ENCODE data around the gene TPD52L1. TPM values are rescaled to one million over a fixed set of nuclear protein-coding genes. Genes with fewer than 3 reads are reported as not detected.
A peak's percentile ranks its signal among the peaks of the same experiment; 100 is the strongest.

The TPD52L1 gene
- total RNA-seq, 1 donor from 2014 or later: 14.6 TPM

DNA sequence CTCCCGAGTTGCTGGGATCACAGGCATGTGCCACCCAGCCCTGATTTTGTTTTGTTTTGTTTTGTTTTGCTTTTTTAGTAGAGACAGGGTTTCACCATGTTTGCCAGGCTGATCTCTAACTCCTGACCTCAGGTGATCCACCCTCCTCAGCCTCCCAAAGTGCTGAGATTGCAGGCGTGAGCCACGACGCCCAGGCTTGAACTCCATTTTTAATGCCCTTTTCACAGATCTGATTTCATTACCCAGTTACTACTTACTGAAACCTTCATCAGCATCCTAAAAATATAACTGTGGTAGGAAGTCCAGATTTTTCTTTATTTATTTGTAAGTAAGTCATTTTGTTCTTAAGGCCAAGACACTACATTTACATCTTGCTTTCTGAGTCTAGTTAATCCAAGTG lies 84.2 kb downstream of the TPD52L1 start:
- peaks cover 8 to 15% (median 11%) of the 10 kb centered on the region in 3 donors for H3K4me1 ChIP-seq (ENCODE audit: control insufficient read depth in 3 of 3, insufficient read depth in 3 of 3, low read length in 3 of 3)
- H3K27me3 ChIP-seq (ENCODE audit: control insufficient read depth in 3 of 3, insufficient read depth in 3 of 3, low read length in 3 of 3): no peaks in the 10 kb centered on the region
- H3K27ac ChIP-seq (ENCODE audit: low read depth, low read length): no peak overlapping the region
- peaks cover 0 to 2% (median 0%) of the 10 kb centered on the region in 3 donors for H3K9me3 ChIP-seq (ENCODE audit: control insufficient read depth in 3 of 3, low read length in 3 of 3)
- H3K4me3 ChIP-seq (ENCODE audit: low read length in 3 of 3): no peak overlapping the region
- H3K36me3 ChIP-seq (ENCODE audit: control insufficient read depth in 3 of 3, insufficient read depth in 3 of 3, low read length in 3 of 3): no peaks in the 10 kb centered on the region
- no peak overlapping the region for H3K9ac ChIP-seq (ENCODE audit: low read depth in 1 of 3, low read length in 3 of 3)

DNA sequence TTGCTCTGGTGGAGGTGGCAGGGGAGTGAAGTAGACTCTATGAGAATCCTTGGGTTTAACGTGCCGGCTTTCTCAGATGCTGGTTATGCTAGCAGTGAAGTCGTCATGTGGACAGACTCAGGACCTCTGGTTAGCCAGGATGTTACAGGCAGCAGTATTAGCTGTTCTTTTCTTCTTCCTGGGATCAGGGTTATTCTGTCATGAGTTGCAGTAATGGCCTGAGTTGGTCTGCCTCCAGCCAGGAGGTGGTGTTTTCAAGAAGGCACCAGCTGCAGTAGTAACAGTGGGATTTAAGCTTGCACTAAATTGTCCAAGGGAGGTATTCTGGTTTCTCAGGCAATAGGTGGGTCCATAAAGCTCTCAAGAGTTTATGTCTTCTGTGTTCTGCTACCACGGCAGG lies 91.5 kb downstream of the TPD52L1 start:
- Histone ChIP-seq H3K4me1 (ENCODE audit: control insufficient read depth in 3 of 3, insufficient read depth in 3 of 3, low read length in 3 of 3) (peaks cover 14 to 21% (median 20%) of the 10 kb centered on the region in 3 donors), H3K4me3 (ENCODE audit: low read length in 3 of 3) (peak overlapping the region in 1 of 3 donors; percentile 14), H3K9ac (ENCODE audit: low read depth in 1 of 3, low read length in 3 of 3) (no peak overlapping the region), H3K27me3 (ENCODE audit: control insufficient read depth in 3 of 3, insufficient read depth in 3 of 3, low read length in 3 of 3) (no peaks in the 10 kb centered on the region), H3K9me3 (ENCODE audit: control insufficient read depth in 3 of 3, low read length in 3 of 3) (no peaks in the 10 kb centered on the region), H3K36me3 (ENCODE audit: control insufficient read depth in 3 of 3, insufficient read depth in 3 of 3, low read length in 3 of 3) (peaks cover 0 to 7% (median 0%) of the 10 kb centered on the region in 3 donors), H3K27ac (ENCODE audit: low read depth, low read length) (no peak overlapping the region)

DNA sequence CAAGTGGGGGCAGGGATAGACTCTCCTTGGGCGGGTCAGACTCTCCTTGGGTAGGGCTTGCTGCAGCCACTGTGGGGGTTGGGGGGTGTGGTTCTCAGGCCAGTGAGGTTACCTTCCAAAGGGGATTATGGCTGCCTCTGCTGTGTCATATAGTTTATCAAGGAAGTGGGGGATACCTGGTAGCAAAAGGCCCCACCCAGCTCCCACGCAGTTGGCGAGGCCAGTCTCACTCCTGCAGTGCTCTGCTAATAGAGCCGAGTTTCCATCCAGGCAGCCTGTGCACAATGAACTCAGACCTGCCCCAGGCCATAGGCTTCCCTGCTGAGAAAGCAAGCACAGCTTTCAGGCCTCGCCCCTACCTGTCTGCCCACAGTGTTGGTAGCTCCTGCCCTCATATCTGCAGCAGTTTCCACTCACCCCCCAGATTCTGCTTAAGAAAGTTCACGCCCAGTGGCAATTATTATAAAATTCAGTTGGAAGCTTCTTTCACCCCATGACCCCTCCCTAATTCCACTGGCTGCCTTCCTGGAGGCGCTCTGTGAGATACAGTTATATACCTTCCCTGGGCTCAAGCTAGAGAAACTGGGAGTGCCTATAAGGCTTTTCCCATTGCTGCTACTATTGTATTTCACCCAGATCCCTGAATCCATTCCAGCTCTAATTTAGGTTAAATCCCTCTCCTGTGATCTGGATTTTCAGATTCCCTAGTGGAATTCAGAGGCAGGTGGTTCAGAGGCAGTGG lies 92.1 kb downstream of the TPD52L1 start:
- Histone ChIP-seq H3K27ac (ENCODE audit: low read depth, low read length) (no peak overlapping the region), H3K9ac (ENCODE audit: low read depth in 1 of 3, low read length in 3 of 3) (peak overlapping the region in 1 of 3 donors; percentile 20), H3K4me1 (ENCODE audit: control insufficient read depth in 3 of 3, insufficient read depth in 3 of 3, low read length in 3 of 3) (peaks cover 14 to 21% (median 20%) of the 10 kb centered on the region in 3 donors), H3K27me3 (ENCODE audit: control insufficient read depth in 3 of 3, insufficient read depth in 3 of 3, low read length in 3 of 3) (no peaks in the 10 kb centered on the region), H3K4me3 (ENCODE audit: low read length in 3 of 3) (no peak overlapping the region), H3K36me3 (ENCODE audit: control insufficient read depth in 3 of 3, insufficient read depth in 3 of 3, low read length in 3 of 3) (peaks cover 0 to 7% (median 0%) of the 10 kb centered on the region in 3 donors), H3K9me3 (ENCODE audit: control insufficient read depth in 3 of 3, low read length in 3 of 3) (no peaks in the 10 kb centered on the region)

DNA sequence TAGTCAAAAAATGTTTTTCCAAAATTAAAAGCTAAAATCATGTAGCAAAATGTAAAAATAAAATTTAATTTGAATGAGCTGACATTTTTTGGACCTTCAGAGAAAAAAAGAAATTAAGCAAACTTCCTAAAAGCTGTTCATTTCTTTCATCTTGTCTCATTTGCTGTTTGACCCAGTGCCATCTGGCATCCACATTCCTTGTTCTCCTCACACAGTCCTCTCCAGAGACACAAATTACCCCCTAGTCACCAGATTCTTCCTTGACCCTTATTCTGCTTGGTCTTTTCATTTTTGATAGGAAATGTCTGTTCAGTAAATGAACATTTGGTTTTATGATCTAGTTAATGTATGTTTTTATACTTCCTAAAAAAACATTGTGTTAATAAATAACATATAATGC lies 93.0 kb downstream of the TPD52L1 start:
- Histone ChIP-seq H3K9ac (ENCODE audit: low read depth in 1 of 3, low read length in 3 of 3) (no peak overlapping the region), H3K9me3 (ENCODE audit: control insufficient read depth in 3 of 3, low read length in 3 of 3) (no peaks in the 10 kb centered on the region), H3K36me3 (ENCODE audit: control insufficient read depth in 3 of 3, insufficient read depth in 3 of 3, low read length in 3 of 3) (peaks cover 0 to 7% (median 0%) of the 10 kb centered on the region in 3 donors), H3K27ac (ENCODE audit: low read depth, low read length) (no peak overlapping the region), H3K4me1 (ENCODE audit: control insufficient read depth in 3 of 3, insufficient read depth in 3 of 3, low read length in 3 of 3) (peaks cover 14 to 21% (median 20%) of the 10 kb centered on the region in 3 donors), H3K4me3 (ENCODE audit: low read length in 3 of 3) (no peak overlapping the region), H3K27me3 (ENCODE audit: control insufficient read depth in 3 of 3, insufficient read depth in 3 of 3, low read length in 3 of 3) (no peaks in the 10 kb centered on the region)

DNA sequence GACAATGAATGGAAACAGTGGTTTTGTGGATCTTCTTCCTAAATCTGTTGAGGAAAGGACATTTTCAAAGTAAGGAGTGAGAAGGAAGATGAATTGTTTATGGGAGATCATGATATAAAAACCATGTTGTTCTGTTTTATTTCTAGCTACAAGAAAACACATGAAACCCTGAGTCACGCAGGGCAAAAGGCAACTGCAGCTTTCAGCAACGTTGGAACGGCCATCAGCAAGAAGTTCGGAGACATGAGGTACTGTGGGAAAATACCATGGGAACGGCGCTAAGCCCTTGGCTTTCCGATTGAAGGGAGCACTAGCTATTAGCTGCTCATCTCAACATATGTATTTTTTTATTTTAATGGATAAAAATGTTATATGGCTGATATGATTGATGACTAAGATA lies 94.6 kb downstream of the TPD52L1 start:
- H3K4me3 ChIP-seq (ENCODE audit: low read length in 3 of 3): no peak overlapping the region
- no peak overlapping the region for H3K9ac ChIP-seq (ENCODE audit: low read depth in 1 of 3, low read length in 3 of 3)
- no peak overlapping the region for H3K27ac ChIP-seq (ENCODE audit: low read depth, low read length)
- H3K9me3 ChIP-seq (ENCODE audit: control insufficient read depth in 3 of 3, low read length in 3 of 3): no peaks in the 10 kb centered on the region
- peaks cover 0 to 7% (median 2%) of the 10 kb centered on the region in 3 donors for H3K36me3 ChIP-seq (ENCODE audit: control insufficient read depth in 3 of 3, insufficient read depth in 3 of 3, low read length in 3 of 3)
- no peaks in the 10 kb centered on the region for H3K27me3 ChIP-seq (ENCODE audit: control insufficient read depth in 3 of 3, insufficient read depth in 3 of 3, low read length in 3 of 3)
- H3K4me1 ChIP-seq (ENCODE audit: control insufficient read depth in 3 of 3, insufficient read depth in 3 of 3, low read length in 3 of 3): peaks cover 14 to 21% (median 20%) of the 10 kb centered on the region in 3 donors

DNA sequence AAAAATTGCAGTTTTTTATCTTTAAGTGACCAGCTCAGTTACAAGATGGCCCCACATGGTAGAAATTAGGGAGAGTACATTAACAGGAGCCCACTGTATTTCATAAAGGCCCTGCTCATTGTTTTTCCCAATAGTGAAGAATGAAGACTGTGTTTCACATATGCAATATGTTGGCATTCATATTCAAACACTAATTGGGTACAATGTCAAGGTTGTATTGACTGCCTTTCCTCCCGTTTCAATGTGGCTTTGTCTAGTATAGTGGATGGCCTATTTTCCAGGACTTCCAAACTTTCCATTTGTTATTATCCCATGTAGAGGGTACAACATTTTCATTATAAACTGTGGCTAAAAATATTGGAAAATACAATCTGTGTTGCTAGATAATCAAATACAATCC lies 96.9 kb downstream of the TPD52L1 start:
- no peak overlapping the region for H3K27ac ChIP-seq (ENCODE audit: low read depth, low read length)
- H3K36me3 ChIP-seq (ENCODE audit: control insufficient read depth in 3 of 3, insufficient read depth in 3 of 3, low read length in 3 of 3): peaks cover 2 to 7% (median 3%) of the 10 kb centered on the region in 3 donors
- no peaks in the 10 kb centered on the region for H3K27me3 ChIP-seq (ENCODE audit: control insufficient read depth in 3 of 3, insufficient read depth in 3 of 3, low read length in 3 of 3)
- no peak overlapping the region for H3K9ac ChIP-seq (ENCODE audit: low read depth in 1 of 3, low read length in 3 of 3)
- H3K4me3 ChIP-seq (ENCODE audit: low read length in 3 of 3): no peak overlapping the region
- peaks cover 7 to 9% (median 8%) of the 10 kb centered on the region in 3 donors for H3K4me1 ChIP-seq (ENCODE audit: control insufficient read depth in 3 of 3, insufficient read depth in 3 of 3, low read length in 3 of 3)
- no peaks in the 10 kb centered on the region for H3K9me3 ChIP-seq (ENCODE audit: control insufficient read depth in 3 of 3, low read length in 3 of 3)

DNA sequence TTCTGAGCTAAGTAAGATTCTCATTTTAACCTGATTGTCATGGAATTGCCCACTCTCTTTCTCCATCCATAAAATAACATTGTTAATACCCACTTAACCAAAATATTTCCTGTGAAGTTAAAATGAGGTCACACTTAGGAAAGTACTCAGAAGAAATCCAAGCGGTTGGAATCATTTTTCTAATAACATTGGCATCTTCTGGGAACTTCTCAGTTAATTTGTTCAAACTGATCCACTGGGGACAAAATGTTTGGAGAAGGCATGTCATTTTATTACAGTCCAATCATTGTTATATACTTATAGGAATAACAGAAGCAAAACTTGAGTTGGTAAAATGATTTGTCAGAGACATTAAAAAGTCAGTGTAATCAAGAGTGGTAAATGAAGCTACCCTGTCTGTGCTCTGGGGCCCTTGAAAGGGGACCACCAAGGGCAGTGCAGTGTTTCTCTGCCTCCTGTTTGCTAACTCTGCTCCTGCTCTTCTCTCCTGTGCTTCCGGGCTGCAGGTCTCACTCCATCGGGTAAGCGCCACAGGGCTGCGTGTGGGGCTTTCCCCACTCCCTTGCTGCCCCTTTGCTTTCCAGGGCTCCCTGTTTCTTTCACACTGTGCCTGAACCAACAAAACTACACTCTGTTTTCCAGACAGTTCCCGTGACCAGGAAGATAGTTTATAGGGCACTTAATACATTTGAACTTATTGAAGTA lies 98.1 kb downstream of the TPD52L1 start:
- H3K9me3 ChIP-seq (ENCODE audit: control insufficient read depth in 3 of 3, low read length in 3 of 3): no peaks in the 10 kb centered on the region
- H3K36me3 ChIP-seq (ENCODE audit: control insufficient read depth in 3 of 3, insufficient read depth in 3 of 3, low read length in 3 of 3): peaks cover 2 to 7% (median 3%) of the 10 kb centered on the region in 3 donors
- H3K4me1 ChIP-seq (ENCODE audit: control insufficient read depth in 3 of 3, insufficient read depth in 3 of 3, low read length in 3 of 3): no peaks in the 10 kb centered on the region
- H3K27ac ChIP-seq (ENCODE audit: low read depth, low read length): no peak overlapping the region
- H3K4me3 ChIP-seq (ENCODE audit: low read length in 3 of 3): no peak overlapping the region
- no peaks in the 10 kb centered on the region for H3K27me3 ChIP-seq (ENCODE audit: control insufficient read depth in 3 of 3, insufficient read depth in 3 of 3, low read length in 3 of 3)
- peak overlapping the region in 1 of 3 donors; percentile 3 for H3K9ac ChIP-seq (ENCODE audit: low read depth in 1 of 3, low read length in 3 of 3)

DNA sequence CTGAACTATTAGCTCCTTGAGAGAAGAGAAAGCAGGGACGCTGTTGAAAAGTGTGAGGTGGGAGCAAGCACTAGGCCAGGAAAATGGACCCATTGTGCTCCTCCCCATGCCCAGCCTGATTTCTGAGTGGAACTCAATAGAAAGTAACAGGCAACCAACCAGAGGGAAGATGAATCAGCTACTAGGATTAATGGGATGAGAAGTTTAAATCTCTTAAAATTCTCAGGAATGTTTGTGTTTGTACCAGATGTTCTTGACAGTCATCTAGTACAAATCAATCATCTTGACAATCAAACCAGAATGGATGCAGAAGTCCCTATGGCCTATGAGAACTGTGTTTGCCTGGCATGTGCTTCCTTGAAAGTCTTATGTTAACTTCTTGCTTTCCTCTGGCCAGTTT lies 99.3 kb downstream of the TPD52L1 start:
- Histone ChIP-seq H3K9me3 (ENCODE audit: control insufficient read depth in 3 of 3, low read length in 3 of 3) (no peaks in the 10 kb centered on the region), H3K9ac (ENCODE audit: low read depth in 1 of 3, low read length in 3 of 3) (no peak overlapping the region), H3K27ac (ENCODE audit: low read depth, low read length) (no peak overlapping the region), H3K4me3 (ENCODE audit: low read length in 3 of 3) (no peak overlapping the region), H3K36me3 (ENCODE audit: control insufficient read depth in 3 of 3, insufficient read depth in 3 of 3, low read length in 3 of 3) (peaks cover 2 to 8% (median 3%) of the 10 kb centered on the region in 3 donors), H3K27me3 (ENCODE audit: control insufficient read depth in 3 of 3, insufficient read depth in 3 of 3, low read length in 3 of 3) (no peaks in the 10 kb centered on the region), H3K4me1 (ENCODE audit: control insufficient read depth in 3 of 3, insufficient read depth in 3 of 3, low read length in 3 of 3) (no peaks in the 10 kb centered on the region)

DNA sequence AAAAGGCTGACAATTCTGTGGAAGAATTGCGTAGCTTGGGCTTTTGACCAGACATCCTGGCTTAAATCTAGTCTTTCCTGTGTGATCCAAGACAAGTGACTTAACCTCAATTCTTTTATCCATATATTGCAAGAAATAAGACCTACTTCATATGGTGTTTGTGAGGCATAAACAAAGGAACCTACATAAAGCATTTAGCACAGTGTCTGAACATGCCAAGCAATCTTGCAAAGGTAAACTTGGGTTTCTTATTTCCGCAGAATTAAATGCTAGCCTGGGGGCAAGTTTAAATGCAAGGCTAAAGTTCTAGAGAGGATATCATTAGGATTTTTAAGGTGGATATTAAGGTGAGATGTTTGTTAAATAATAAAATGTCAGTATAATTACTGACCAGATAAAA lies 100.3 kb downstream of the TPD52L1 start:
- Histone ChIP-seq H3K36me3 (ENCODE audit: control insufficient read depth in 3 of 3, insufficient read depth in 3 of 3, low read length in 3 of 3) (peaks cover 2 to 10% (median 3%) of the 10 kb centered on the region in 3 donors), H3K4me1 (ENCODE audit: control insufficient read depth in 3 of 3, insufficient read depth in 3 of 3, low read length in 3 of 3) (no peaks in the 10 kb centered on the region), H3K9me3 (ENCODE audit: control insufficient read depth in 3 of 3, low read length in 3 of 3) (no peaks in the 10 kb centered on the region), H3K9ac (ENCODE audit: low read depth in 1 of 3, low read length in 3 of 3) (no peak overlapping the region), H3K4me3 (ENCODE audit: low read length in 3 of 3) (no peak overlapping the region), H3K27ac (ENCODE audit: low read depth, low read length) (no peak overlapping the region), H3K27me3 (ENCODE audit: control insufficient read depth in 3 of 3, insufficient read depth in 3 of 3, low read length in 3 of 3) (no peaks in the 10 kb centered on the region)

DNA sequence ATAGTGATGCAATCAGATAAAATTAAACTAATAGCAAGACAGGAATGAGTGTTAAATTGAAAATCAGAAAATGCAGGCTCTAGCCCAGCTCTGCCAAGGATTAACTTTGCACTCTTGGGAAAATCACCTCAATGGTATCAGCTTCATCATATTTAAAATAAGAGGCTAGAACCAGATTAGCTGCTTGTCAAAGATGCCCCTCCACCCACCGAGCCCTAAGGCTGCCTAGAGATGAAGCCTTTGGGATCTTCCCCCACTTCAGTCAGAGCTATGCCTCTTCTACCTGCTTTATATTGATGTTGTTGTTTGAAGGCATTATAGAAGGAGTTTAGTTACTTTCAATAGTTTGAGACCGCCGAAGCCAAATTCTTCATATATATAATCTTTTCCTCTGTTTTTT lies 100.7 kb downstream of the TPD52L1 start:
- no peak overlapping the region for H3K27ac ChIP-seq (ENCODE audit: low read depth, low read length)

More for the DNA sequence above, 100.7 kb downstream of the TPD52L1 start:
- Histone ChIP-seq H3K9me3 (ENCODE audit: control insufficient read depth in 3 of 3, low read length in 3 of 3) (no peaks in the 10 kb centered on the region), H3K36me3 (ENCODE audit: control insufficient read depth in 3 of 3, insufficient read depth in 3 of 3, low read length in 3 of 3) (peaks cover 2 to 10% (median 3%) of the 10 kb centered on the region in 3 donors), H3K27me3 (ENCODE audit: control insufficient read depth in 3 of 3, insufficient read depth in 3 of 3, low read length in 3 of 3) (no peaks in the 10 kb centered on the region), H3K4me1 (ENCODE audit: control insufficient read depth in 3 of 3, insufficient read depth in 3 of 3, low read length in 3 of 3) (no peaks in the 10 kb centered on the region), H3K4me3 (ENCODE audit: low read length in 3 of 3) (no peak overlapping the region), H3K9ac (ENCODE audit: low read depth in 1 of 3, low read length in 3 of 3) (no peak overlapping the region)

Measured in skeletal muscle tissue (tissue), 4 donors.